ENCODE measurements around the gene ZBTB7C.

DNA sequence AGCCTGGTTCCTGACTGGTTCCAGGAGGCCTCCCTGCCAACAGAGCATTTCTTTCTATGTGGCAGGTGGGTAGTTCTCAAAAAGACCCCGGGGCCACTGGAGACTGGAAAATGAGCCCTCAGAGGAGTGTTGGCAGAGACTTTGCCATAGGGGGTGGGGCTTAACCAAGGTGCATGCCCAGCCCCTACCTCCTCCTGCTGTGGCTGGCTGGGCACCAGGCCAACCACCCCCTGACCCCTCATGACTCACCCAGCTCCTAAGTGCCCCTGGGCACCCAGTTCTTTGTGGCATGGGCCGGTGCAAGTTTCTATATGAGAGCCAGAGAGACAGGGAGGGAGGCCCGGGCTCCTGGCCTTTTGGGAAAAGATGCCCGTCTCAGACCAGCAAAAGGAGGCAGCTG, 380.5 kb downstream of the ZBTB7C start:
- TF ChIP-seq FOXM1 (IDR thresholded peaks at IDR 0.05; ENCODE audit: borderline replicate concordance) (no peak), L3MBTL2 (conservative IDR thresholded peaks at IDR 0.05) (no peak), FOXK2 (IDR thresholded peaks at IDR 0.05) (no peak), ZNF384 (IDR thresholded peaks at IDR 0.05) (no peak), TARDBP (IDR thresholded peaks at IDR 0.05) (no peak), SP1 (IDR thresholded peaks at IDR 0.05) (no peak), BHLHE40 (IDR thresholded peaks at IDR 0.05; ENCODE audit: borderline replicate concordance) (no peak), HDGF (IDR thresholded peaks at IDR 0.05; ENCODE audit: borderline replicate concordance) (no peak), LEF1 (IDR thresholded peaks at IDR 0.05; ENCODE audit: borderline replicate concordance) (no peak), SUZ12 (IDR thresholded peaks at IDR 0.05) (no peak), FOXA1 (IDR thresholded peaks at IDR 0.05) (no peak)
- TF ChIP-seq, protein P1, sequence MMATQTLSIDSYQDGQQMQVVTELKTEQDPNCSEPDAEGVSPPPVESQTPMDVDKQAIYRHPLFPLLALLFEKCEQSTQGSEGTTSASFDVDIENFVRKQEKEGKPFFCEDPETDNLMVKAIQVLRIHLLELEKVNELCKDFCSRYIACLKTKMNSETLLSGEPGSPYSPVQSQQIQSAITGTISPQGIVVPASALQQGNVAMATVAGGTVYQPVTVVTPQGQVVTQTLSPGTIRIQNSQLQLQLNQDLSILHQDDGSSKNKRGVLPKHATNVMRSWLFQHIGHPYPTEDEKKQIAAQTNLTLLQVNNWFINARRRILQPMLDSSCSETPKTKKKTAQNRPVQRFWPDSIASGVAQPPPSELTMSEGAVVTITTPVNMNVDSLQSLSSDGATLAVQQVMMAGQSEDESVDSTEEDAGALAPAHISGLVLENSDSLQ (IDR thresholded peaks at IDR 0.05): no peak
